HepG2 (cell line): ENCODE data around the gene MAVS. TPM values are rescaled to one million over a fixed set of nuclear protein-coding genes. Genes with fewer than 3 reads are reported as not detected.

Experiments used
- ARNT ChIP-seq: fragments of 450-650 bp; IDR thresholded peaks from 2 replicates; pipeline ENCODE4 v1.6.1; 2017
- ATRX ChIP-seq: sonication (generic); formaldehyde crosslinking; IDR thresholded peaks from 2 replicates; pipeline ENCODE4 v1.4.0; 2020; ENCODE audit warnings: missing genetic modification reagents, borderline replicate concordance
- BCL6 ChIP-seq: IDR thresholded peaks from 2 replicates; pipeline ENCODE4 v1.6.1; 2016; ENCODE audit warnings: missing genetic modification reagents, missing compliant biosample characterization
- CBX5 ChIP-seq: sonication (generic); formaldehyde crosslinking; IDR thresholded peaks from 2 replicates; pipeline ENCODE4 v1.4.0; 2020; ENCODE audit warnings: missing genetic modification reagents, borderline replicate concordance
- CSRNP1 ChIP-seq: sonication (generic); formaldehyde crosslinking; IDR thresholded peaks from 2 replicates; pipeline ENCODE4 v1.8.1; 2023; ENCODE audit warnings: mild to moderate bottlenecking, missing genetic modification reagents
- HES4 ChIP-seq: sonication (generic); formaldehyde crosslinking; IDR thresholded peaks from 2 replicates; pipeline ENCODE4 v1.9.0; 2021; ENCODE audit warnings: mild to moderate bottlenecking, missing genetic modification reagents, borderline replicate concordance
- PRMT3 ChIP-seq: sonication (generic); formaldehyde crosslinking; IDR thresholded peaks from 2 replicates; pipeline ENCODE4 v1.8.1; 2022; ENCODE audit warnings: low read depth, mild to moderate bottlenecking, moderate library complexity, missing genetic modification reagents, borderline replicate concordance
- RFX5 ChIP-seq: IDR thresholded peaks from 2 replicates; pipeline ENCODE4 v1.6.1; 2011; ENCODE audit warnings: low read depth, low read length, improper control_type of control experiment
- RFXAP ChIP-seq: sonication (generic); formaldehyde crosslinking; IDR thresholded peaks from 2 replicates; pipeline ENCODE4 v1.4.0; 2020; ENCODE audit warnings: missing genetic modification reagents, borderline replicate concordance
- TOE1 ChIP-seq: sonication (generic); formaldehyde crosslinking; IDR thresholded peaks from 2 replicates; pipeline ENCODE4 v1.4.0; 2020; ENCODE audit warnings: mild to moderate bottlenecking, missing genetic modification reagents
- ZHX2 ChIP-seq, 2 experiments: sonication (generic) in 1 of 2; formaldehyde crosslinking in 1 of 2; IDR thresholded peaks; 2 replicates each; pipeline versions ENCODE4 v1.6.1 to v1.9.0; 2014 to 2022; ENCODE audit warnings: antibody characterized with exemption in 1 of 2, borderline replicate concordance in 1 of 2, inconsistent platforms in 1 of 2, low read depth in 1 of 2, missing genetic modification reagents in 1 of 2
- ZNF484 ChIP-seq: sonication (generic); formaldehyde crosslinking; IDR thresholded peaks from 2 replicates; pipeline ENCODE4 v1.5.1; 2020; ENCODE audit warnings: mild to moderate bottlenecking, low read depth, missing genetic modification reagents, borderline replicate concordance
- ZNF749 ChIP-seq: sonication (generic); formaldehyde crosslinking; IDR thresholded peaks from 2 replicates; pipeline ENCODE4 v1.8.0; 2022; ENCODE audit warnings: mild to moderate bottlenecking, missing genetic modification reagents, moderate library complexity, borderline replicate concordance
- polyA plus RNA-seq, 8 experiments: library from polyadenylated mRNA; depleted of rRNA in 3 of 8; stranded (reverse) in 7 of 8; unstranded in 1 of 8; fragments of >200 nt; fragmentation: Illumina TruSeq in 4 of 8; extraction: Trizol in 4 of 8; gene quantifications; 2 replicates each; pipeline versions ENCODE4 v1.2.1 to v1.2.3, GENCODE V29; 2011 to 2016; ENCODE audit warnings: low read depth in 4 of 8, missing spikeins in 1 of 8, mixed read lengths in 1 of 8; ENCODE audit not compliant: insufficient read depth in 1 of 8
- total RNA-seq, 5 experiments: library from RNA; depleted of rRNA; stranded (reverse); fragments of >200 nt; fragmentation: Illumina TruSeq; extraction: Trizol; gene quantifications; 2 replicates each; pipeline ENCODE4 v1.2.3, GENCODE V29; 2016; ENCODE audit warnings: low read depth in 1 of 5
- TF ChIP-seq, protein P1 (sequence below): sonication (generic); formaldehyde crosslinking; IDR thresholded peaks from 2 replicates; pipeline ENCODE4 v1.4.0; 2020; ENCODE audit warnings: missing genetic modification reagents
- TF ChIP-seq, protein P2 (sequence below): sonication (generic); formaldehyde crosslinking; IDR thresholded peaks from 2 replicates; pipeline ENCODE4 v1.8.1; 2022; ENCODE audit warnings: low read depth, mild to moderate bottlenecking, missing genetic modification reagents

MAVS gene
- total and polyA plus RNA-seq, 2 of the 13 experiments (the other 11 are each of a cell fraction or from before 2014, with no cell fraction given): 27.3 to 36.6 TPM

- TF ChIP-seq, protein P1, sequence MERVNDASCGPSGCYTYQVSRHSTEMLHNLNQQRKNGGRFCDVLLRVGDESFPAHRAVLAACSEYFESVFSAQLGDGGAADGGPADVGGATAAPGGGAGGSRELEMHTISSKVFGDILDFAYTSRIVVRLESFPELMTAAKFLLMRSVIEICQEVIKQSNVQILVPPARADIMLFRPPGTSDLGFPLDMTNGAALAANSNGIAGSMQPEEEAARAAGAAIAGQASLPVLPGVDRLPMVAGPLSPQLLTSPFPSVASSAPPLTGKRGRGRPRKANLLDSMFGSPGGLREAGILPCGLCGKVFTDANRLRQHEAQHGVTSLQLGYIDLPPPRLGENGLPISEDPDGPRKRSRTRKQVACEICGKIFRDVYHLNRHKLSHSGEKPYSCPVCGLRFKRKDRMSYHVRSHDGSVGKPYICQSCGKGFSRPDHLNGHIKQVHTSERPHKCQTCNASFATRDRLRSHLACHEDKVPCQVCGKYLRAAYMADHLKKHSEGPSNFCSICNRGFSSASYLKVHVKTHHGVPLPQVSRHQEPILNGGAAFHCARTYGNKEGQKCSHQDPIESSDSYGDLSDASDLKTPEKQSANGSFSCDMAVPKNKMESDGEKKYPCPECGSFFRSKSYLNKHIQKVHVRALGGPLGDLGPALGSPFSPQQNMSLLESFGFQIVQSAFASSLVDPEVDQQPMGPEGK (CRISPR knock-in tag): peak; percentile 98
- peak; percentile 80; the same call in 1 of the 2 replicates for TF ChIP-seq TOE1
- peak; percentile 85 for TF ChIP-seq CBX5 (CRISPR knock-in tag)
- peak; percentile 92; the same call in 1 of the 2 replicates for TF ChIP-seq HES4 (CRISPR knock-in tag)
- no peak; the same call in 1 of the 2 replicates for TF ChIP-seq ZHX2 (IDR thresholded peaks at IDR 0.05; ENCODE audit: low read depth)
- TF ChIP-seq ZHX2 (CRISPR knock-in tag; IDR thresholded peaks at IDR 0.05; ENCODE audit: borderline replicate concordance): no peak
- TF ChIP-seq ATRX: no peak
- TF ChIP-seq PRMT3: no peak
- TF ChIP-seq ARNT: no peak
- TF ChIP-seq RFXAP (CRISPR knock-in tag): peak; percentile 83; the same call in 1 of the 2 replicates
- peak; percentile 65 for TF ChIP-seq BCL6 (CRISPR knock-in tag)
- no peak; the same call in 1 of the 2 replicates for TF ChIP-seq ZNF484
- TF ChIP-seq, protein P2, sequence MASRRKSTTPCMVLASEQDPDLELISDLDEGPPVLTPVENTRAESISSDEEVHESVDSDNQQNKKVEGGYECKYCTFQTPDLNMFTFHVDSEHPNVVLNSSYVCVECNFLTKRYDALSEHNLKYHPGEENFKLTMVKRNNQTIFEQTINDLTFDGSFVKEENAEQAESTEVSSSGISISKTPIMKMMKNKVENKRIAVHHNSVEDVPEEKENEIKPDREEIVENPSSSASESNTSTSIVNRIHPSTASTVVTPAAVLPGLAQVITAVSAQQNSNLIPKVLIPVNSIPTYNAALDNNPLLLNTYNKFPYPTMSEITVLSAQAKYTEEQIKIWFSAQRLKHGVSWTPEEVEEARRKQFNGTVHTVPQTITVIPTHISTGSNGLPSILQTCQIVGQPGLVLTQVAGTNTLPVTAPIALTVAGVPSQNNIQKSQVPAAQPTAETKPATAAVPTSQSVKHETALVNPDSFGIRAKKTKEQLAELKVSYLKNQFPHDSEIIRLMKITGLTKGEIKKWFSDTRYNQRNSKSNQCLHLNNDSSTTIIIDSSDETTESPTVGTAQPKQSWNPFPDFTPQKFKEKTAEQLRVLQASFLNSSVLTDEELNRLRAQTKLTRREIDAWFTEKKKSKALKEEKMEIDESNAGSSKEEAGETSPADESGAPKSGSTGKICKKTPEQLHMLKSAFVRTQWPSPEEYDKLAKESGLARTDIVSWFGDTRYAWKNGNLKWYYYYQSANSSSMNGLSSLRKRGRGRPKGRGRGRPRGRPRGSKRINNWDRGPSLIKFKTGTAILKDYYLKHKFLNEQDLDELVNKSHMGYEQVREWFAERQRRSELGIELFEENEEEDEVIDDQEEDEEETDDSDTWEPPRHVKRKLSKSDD (CRISPR knock-in tag): peak; percentile 89
- TF ChIP-seq CSRNP1 (CRISPR knock-in tag): peak; percentile 100
- TF ChIP-seq RFX5: peak; percentile 74
- TF ChIP-seq ZNF749 (CRISPR knock-in tag): no peak
Observed at GRCh38 chr20:3888622-3889488, 42.2 kb downstream of the MAVS start, which contains the start of gene PANK2 (continued).
